Activated B cell treated with CpG ODN at 0.5 μM for 24 hours (primary cell): Measurements from ENCODE around the gene NDC1. TPM values are rescaled to one million over a fixed set of nuclear protein-coding genes. Genes with fewer than 3 reads are reported as not detected.

ENCODE experiments used
- ATAC-seq: fragments of 200-7000 bp; cut with Tn5 transposase; one replicate; pipeline ENCODE4 v1.10.0; 2021; ENCODE audit warnings: low read depth, mild to moderate bottlenecking, moderate library complexity
- CTCF ChIA-PET: fragments of 350-600 bp; sonication (Branson Sonifier 250); formaldehyde crosslinking; loops from one replicate; lab custom pipeline; 2021; ENCODE audit warnings: antibody characterized with exemption; lab: Charles Lee
- POLR2A ChIA-PET: fragments of 350-600 bp; sonication (Branson Sonifier 250); formaldehyde crosslinking; loops from one replicate; lab custom pipeline; 2021; ENCODE audit warnings: antibody characterized with exemption; lab: Charles Lee
- DNase-seq: peaks from one replicate; pipeline ENCODE4 v3.0.0; 2022
- H3K27ac Mint-ChIP-seq: one replicate; pipeline ENCODE4 v1.8.0; 2020; ENCODE audit warnings: mixed read lengths
- H3K27me3 Mint-ChIP-seq: one replicate; pipeline ENCODE4 v1.8.0; 2021; ENCODE audit warnings: mixed read lengths
- H3K36me3 Mint-ChIP-seq: one replicate; pipeline ENCODE4 v1.8.0; 2021; ENCODE audit warnings: low read depth, mixed read lengths
- H3K4me1 Mint-ChIP-seq: one replicate; pipeline ENCODE4 v1.8.0; 2021; ENCODE audit warnings: mixed read lengths
- H3K4me3 Mint-ChIP-seq: one replicate; pipeline ENCODE4 v1.8.0; 2020; ENCODE audit warnings: mild to moderate bottlenecking, mixed read lengths
- H3K9me3 Mint-ChIP-seq: one replicate; pipeline ENCODE4 v1.8.0; 2020; ENCODE audit warnings: mixed read lengths
- intact Hi-C: fragments of 100-400 bp; cut with micrococcal nuclease; formaldehyde crosslinking; loops from one replicate; pipeline ENCODE4 v1.15.1; 2024
- total RNA-seq: library from RNA; stranded (reverse); gene quantifications from 2 replicates; pipeline ENCODE4 v1.2.3, GENCODE V29; 2022
- TF ChIP-seq, protein P1 (sequence below): fragments of 200-600 bp; IDR thresholded peaks from one replicate; pipeline ENCODE4 v1.8.0; 2022; ENCODE audit warnings: antibody characterized with exemption, mild to moderate bottlenecking

Gene NDC1
- total RNA-seq, 1 donor from 2014 or later, result 10.6 TPM

DNA sequence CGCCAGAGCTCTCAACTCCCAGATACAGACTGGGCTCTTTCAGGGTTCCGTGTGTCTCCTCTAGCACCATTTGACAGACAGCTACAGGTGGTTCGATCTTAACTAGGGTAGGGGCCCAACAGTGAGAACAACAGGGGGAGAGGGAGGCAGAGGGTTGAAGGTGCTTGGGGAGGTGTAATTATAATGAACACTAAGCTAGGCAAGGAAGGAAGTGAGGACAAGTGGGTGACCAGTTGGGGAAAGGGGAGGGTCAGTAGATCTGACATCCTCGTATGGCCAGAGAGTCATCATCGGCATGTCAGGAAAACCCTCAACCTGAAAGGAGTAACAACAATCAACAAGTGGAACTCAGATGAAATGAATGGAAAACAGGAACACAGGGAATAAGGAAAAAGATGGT lies 121.9 kb downstream of the NDC1 start:
- no peak for ATAC-seq
- Mint-ChIP-seq H3K4me1 (no peaks in the 10 kb centered on the region), H3K27ac (no peak overlapping the region), H3K27me3 (peaks cover 1% of the 10 kb centered on the region), H3K4me3 (no peak overlapping the region), H3K36me3 (no peaks in the 10 kb centered on the region), H3K9me3 (no peaks in the 10 kb centered on the region)
- ChIA-PET POLR2A (no interaction called here), CTCF (no interaction called here)
- TF ChIP-seq, protein P1, sequence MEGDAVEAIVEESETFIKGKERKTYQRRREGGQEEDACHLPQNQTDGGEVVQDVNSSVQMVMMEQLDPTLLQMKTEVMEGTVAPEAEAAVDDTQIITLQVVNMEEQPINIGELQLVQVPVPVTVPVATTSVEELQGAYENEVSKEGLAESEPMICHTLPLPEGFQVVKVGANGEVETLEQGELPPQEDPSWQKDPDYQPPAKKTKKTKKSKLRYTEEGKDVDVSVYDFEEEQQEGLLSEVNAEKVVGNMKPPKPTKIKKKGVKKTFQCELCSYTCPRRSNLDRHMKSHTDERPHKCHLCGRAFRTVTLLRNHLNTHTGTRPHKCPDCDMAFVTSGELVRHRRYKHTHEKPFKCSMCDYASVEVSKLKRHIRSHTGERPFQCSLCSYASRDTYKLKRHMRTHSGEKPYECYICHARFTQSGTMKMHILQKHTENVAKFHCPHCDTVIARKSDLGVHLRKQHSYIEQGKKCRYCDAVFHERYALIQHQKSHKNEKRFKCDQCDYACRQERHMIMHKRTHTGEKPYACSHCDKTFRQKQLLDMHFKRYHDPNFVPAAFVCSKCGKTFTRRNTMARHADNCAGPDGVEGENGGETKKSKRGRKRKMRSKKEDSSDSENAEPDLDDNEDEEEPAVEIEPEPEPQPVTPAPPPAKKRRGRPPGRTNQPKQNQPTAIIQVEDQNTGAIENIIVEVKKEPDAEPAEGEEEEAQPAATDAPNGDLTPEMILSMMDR, result no peak
- intact Hi-C loops, result no loop called here
- DNase-seq, result no peak

DNA sequence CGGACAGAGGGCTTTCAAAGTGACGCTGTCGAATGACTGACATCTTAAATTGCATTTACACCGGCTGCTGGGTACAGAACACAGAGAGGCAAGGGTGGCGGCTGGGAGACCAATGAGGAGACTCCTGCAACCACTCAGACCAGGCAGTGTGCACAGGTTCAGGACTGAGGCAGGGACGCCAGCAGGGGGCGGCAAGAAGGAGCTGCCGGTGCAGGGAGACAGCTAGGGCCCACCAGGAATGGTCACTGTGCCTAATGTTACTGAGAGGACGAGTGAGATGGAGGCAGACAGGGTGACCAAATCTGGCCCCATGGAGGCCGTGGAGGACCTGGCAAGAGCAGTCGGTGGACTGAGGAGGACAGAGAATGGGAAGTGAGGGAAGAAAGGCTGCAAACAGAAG lies 122.6 kb downstream of the NDC1 start:
- no peaks in the 10 kb centered on the region for H3K9me3 Mint-ChIP-seq
- ChIA-PET CTCF (no interaction called here), POLR2A (interaction anchor here (0.5 kb wide), 1 partner anchor 18 kb away, joined by 5 read pairs; no protein-coding TSS in a partner anchor)
- no peak overlapping the region for H3K4me3 Mint-ChIP-seq
- H3K4me1 Mint-ChIP-seq, result no peaks in the 10 kb centered on the region
- no peaks in the 10 kb centered on the region for H3K36me3 Mint-ChIP-seq
- ATAC-seq (no peak), DNase-seq (no peak)
- TF ChIP-seq, protein P1, result no peak
- peaks cover 1% of the 10 kb centered on the region for H3K27me3 Mint-ChIP-seq
- no peak overlapping the region for H3K27ac Mint-ChIP-seq
- intact Hi-C loops, result no loop called here

Other genes with a start within 250 kb of the NDC1 start
- not detected in 2 replicates for gene GLIS1, start 99.1 kb downstream of the NDC1 start, total RNA-seq
- gene YIPF1, start 51.5 kb upstream of the NDC1 start, total RNA-seq, result 16.6 and 18.5 TPM in 2 replicates
- not detected in 2 replicates for gene DIO1, start 55.9 kb upstream of the NDC1 start, total RNA-seq
- 38.0 and 41.0 TPM in 2 replicates for gene IFT25, start 107.4 kb upstream of the NDC1 start, total RNA-seq
- 13.8 and 14.6 TPM in 2 replicates for gene LRRC42, start 108.1 kb upstream of the NDC1 start, total RNA-seq
- gene LDLRAD1, start 179.9 kb upstream of the NDC1 start, total RNA-seq, result not detected in 2 replicates
- 103 and 123 TPM in 2 replicates for gene TMEM59, start 214.9 kb upstream of the NDC1 start, total RNA-seq
- gene TCEANC2, start 215.3 kb upstream of the NDC1 start, total RNA-seq, result 7.3 and 8.1 TPM in 2 replicates